A549 (cell line): ENCODE results near the gene DTX1. TPM values are rescaled to one million over a fixed set of nuclear protein-coding genes. Genes with fewer than 3 reads are reported as not detected.

Source experiments
- ATAC-seq, 2 experiments: fragments of 200-7000 bp in 1 of 2; fragments of >200 bp in 1 of 2; cut with Nextera tagmentation in 1 of 2; cut with Tn5 transposase in 1 of 2; 3 replicates each; pipeline versions ENCODE4 v1.8.0 to v1.9.1; 2018 to 2020; ENCODE audit warnings: mild to moderate bottlenecking in 1 of 2, moderate library complexity in 1 of 2
- CTCF ChIA-PET: fragments of 300-600 bp; sonication (Branson Sonifier 250); formaldehyde crosslinking; extraction: SDS; loops from one replicate; lab custom pipeline; 2021; ENCODE audit warnings: antibody characterized with exemption, inconsistent platforms; lab: Yijun Ruan, JAX
- POLR2A ChIA-PET: fragments of 350-600 bp; formaldehyde crosslinking; extraction: SDS; loops from one replicate; lab custom pipeline; 2021; ENCODE audit warnings: antibody characterized with exemption, inconsistent platforms; lab: Yijun Ruan, JAX
- DNase-seq, 2 experiments: peaks; one replicate each; pipeline versions ENCODE4 v3.0.0 to v3.0.0-alpha.2; 2011 to 2016; ENCODE audit warnings: low read depth in 1 of 2, low spot score in 1 of 2
- FAIRE-seq: peaks from 2 replicates; lab custom pipeline; 2011; peaks lifted over from hg19 to GRCh38; lab: Jason Lieb, UNC
- H3K27ac ChIP-seq, 2 experiments: fragments of >200 bp; sonication (Bioruptor Twin); formaldehyde crosslinking; 3 replicates each; pipeline ENCODE4 v1.5.1; 2016 to 2017
- H3K4me1 ChIP-seq: fragments of >200 bp; sonication (Bioruptor Twin); formaldehyde crosslinking; 3 replicates; pipeline ENCODE4 v1.6.1; 2016
- H3K4me2 ChIP-seq: fragments of >200 bp; sonication (Bioruptor Twin); formaldehyde crosslinking; 3 replicates; pipeline ENCODE4 v1.6.1; 2016
- H3K4me3 ChIP-seq: fragments of >200 bp; sonication (Bioruptor Twin); formaldehyde crosslinking; 3 replicates; pipeline ENCODE4 v1.5.1; 2016
- H3K9me3 ChIP-seq: fragments of >200 bp; sonication (Bioruptor Twin); formaldehyde crosslinking; 3 replicates; pipeline ENCODE4 v1.6.1; 2016
- ATOH8 ChIP-seq: fragments of 250-450 bp; sonication (Bioruptor Pico); IDR thresholded peaks from 2 replicates; pipeline ENCODE4 v1.5.0; 2020; ENCODE audit warnings: low read depth, mild to moderate bottlenecking, moderate library complexity
- CTCF ChIP-seq: fragments of >200 bp; sonication (Bioruptor Twin); formaldehyde crosslinking; IDR thresholded peaks from 3 replicates; pipeline ENCODE4 v1.5.1; 2016
- EHF ChIP-seq: fragments of 250-450 bp; sonication (Bioruptor Pico); IDR thresholded peaks from 2 replicates; pipeline ENCODE4 v1.5.0; 2020; ENCODE audit warnings: mild to moderate bottlenecking
- EHMT2 ChIP-seq: fragments of 200-600 bp; sonication (generic); IDR thresholded peaks from 2 replicates; pipeline ENCODE4 v1.6.1; 2016; ENCODE audit warnings: antibody characterized with exemption, low read depth, mild to moderate bottlenecking, moderate library complexity
- ESRRA ChIP-seq: fragments of 150-350 bp; IDR thresholded peaks from 2 replicates; pipeline ENCODE4 v1.6.1; 2014; ENCODE audit warnings: mild to moderate bottlenecking, low read length, borderline replicate concordance
- FOSB ChIP-seq: fragments of 250-450 bp; sonication (Bioruptor Pico); IDR thresholded peaks from 2 replicates; pipeline ENCODE4 v1.5.0; 2020; ENCODE audit warnings: mild to moderate bottlenecking, moderate library complexity
- FOSL2 ChIP-seq, 2 experiments: fragments of 450-650 bp in 1 of 2; fragments of >200 bp in 1 of 2; sonication (Bioruptor Twin) in 1 of 2; formaldehyde crosslinking; IDR thresholded peaks; 2 replicates each; pipeline versions ENCODE4 v1.5.0 to v1.6.1; 2016 to 2020; ENCODE audit warnings: mild to moderate bottlenecking in 1 of 2, moderate library complexity in 1 of 2
- FOXS1 ChIP-seq: fragments of 250-450 bp; sonication (Bioruptor Pico); IDR thresholded peaks from 2 replicates; pipeline ENCODE4 v1.5.0; 2020; ENCODE audit warnings: mild to moderate bottlenecking, moderate library complexity
- HES2 ChIP-seq: fragments of >200 bp; sonication (Bioruptor Twin); formaldehyde crosslinking; IDR thresholded peaks from 2 replicates; pipeline ENCODE4 v1.6.1; 2016
- HEYL ChIP-seq: fragments of 250-450 bp; sonication (Bioruptor Pico); IDR thresholded peaks from 2 replicates; pipeline ENCODE4 v1.8.0; 2021; ENCODE audit warnings: mild to moderate bottlenecking, moderate library complexity
- HMGXB4 ChIP-seq: fragments of 250-450 bp; sonication (Bioruptor Pico); IDR thresholded peaks from 2 replicates; pipeline ENCODE4 v1.5.0; 2021; ENCODE audit warnings: mild to moderate bottlenecking, moderate library complexity, borderline replicate concordance
- KDM1A ChIP-seq: fragments of 200-600 bp; sonication (generic); IDR thresholded peaks from 2 replicates; pipeline ENCODE4 v1.6.1; 2016; ENCODE audit warnings: low read depth, mild to moderate bottlenecking
- MYC ChIP-seq: IDR thresholded peaks from 2 replicates; pipeline ENCODE4 v1.6.1; 2012; ENCODE audit warnings: mild to moderate bottlenecking, inconsistent platforms, low read length, improper control_type of control experiment, borderline replicate concordance
- NFE2L2 ChIP-seq: fragments of 150-350 bp; conservative IDR thresholded peaks from 2 replicates; pipeline ENCODE4 v1.6.1; 2014; ENCODE audit warnings: low read length
- PHF8 ChIP-seq: fragments of 200-600 bp; sonication (generic); IDR thresholded peaks from 2 replicates; pipeline ENCODE4 v1.6.1; 2016; ENCODE audit warnings: low read depth, mild to moderate bottlenecking, antibody characterized with exemption, moderate library complexity, borderline replicate concordance
- POLR2A ChIP-seq: IDR thresholded peaks from 2 replicates; pipeline ENCODE4 v1.6.1; 2012; ENCODE audit warnings: mild to moderate bottlenecking, low read length
- RAD21 ChIP-seq, 2 experiments: fragments of >200 bp in 1 of 2; sonication (Bioruptor Twin) in 1 of 2; formaldehyde crosslinking in 1 of 2; IDR thresholded peaks in 1 of 2; conservative IDR thresholded peaks in 1 of 2; 2 replicates in 1 of 2; 3 replicates in 1 of 2; pipeline ENCODE4 v1.6.1; 2012 to 2018; ENCODE audit warnings: inconsistent platforms in 1 of 2
- RCOR1 ChIP-seq: fragments of 150-350 bp; IDR thresholded peaks from 2 replicates; pipeline ENCODE4 v1.6.1; 2014; ENCODE audit warnings: antibody characterized with exemption, low read length, low read depth
- REST ChIP-seq: fragments of 200-600 bp; sonication (generic); IDR thresholded peaks from 2 replicates; pipeline ENCODE4 v1.6.1; 2016; ENCODE audit warnings: antibody characterized with exemption, mild to moderate bottlenecking, moderate library complexity
- RFX5 ChIP-seq: fragments of 450-650 bp; IDR thresholded peaks from 2 replicates; pipeline ENCODE4 v1.7.1; 2014; ENCODE audit warnings: antibody characterized with exemption, mild to moderate bottlenecking, moderate library complexity
- TP53 ChIP-seq: fragments of 250-450 bp; sonication (Bioruptor Pico); IDR thresholded peaks from 2 replicates; pipeline ENCODE4 v1.5.0; 2021; ENCODE audit warnings: mild to moderate bottlenecking, moderate library complexity
- ZFP36 ChIP-seq: fragments of 450-650 bp; IDR thresholded peaks from 2 replicates; pipeline ENCODE4 v1.6.1; 2014; ENCODE audit warnings: borderline replicate concordance; ENCODE audit not compliant: partially characterized antibody
- WGBS: methylation state at CpG from one replicate; pipeline ENCODE4 v1.1.6; 2017; ENCODE audit errors: missing lambda C conversion rate; 5-methylcytosine and 5-hydroxymethylcytosine counted together
- polyA plus RNA-seq, 4 experiments: library from polyadenylated mRNA; depleted of rRNA in 3 of 4; stranded (reverse); fragments of >200 nt; fragmentation: RNase III in 1 of 4; extraction: RNeasy Plus Mini Kit Qiagen cat#74134 plus additional on column Dnase treatment in 1 of 4; gene quantifications; 2 replicates in 3 of 4; 3 replicates in 1 of 4; pipeline ENCODE4 v1.2.3, GENCODE V29; 2011 to 2017

Gene DTX1
- polyA plus RNA-seq, 2 of the 4 experiments (the other 2 are of a cell fraction) = 0.28 to 0.37 TPM

- Histone ChIP-seq H3K4me1 (no peaks in the 10 kb centered on the region), H3K9me3 (no peaks in the 10 kb centered on the region), H3K27ac (no peak overlapping the region)
- DNase-seq = no peak
- WGBS = 51% methylated on average over 3 of the region's 3 CpGs
- POLR2A ChIA-PET = no interaction called here
- no peak for TF ChIP-seq KDM1A
- no peak for TF ChIP-seq ATOH8 (CRISPR knock-in tag)
- no peak for TF ChIP-seq MYC
- no peak for TF ChIP-seq FOSB (CRISPR knock-in tag)
- TF ChIP-seq EHF (CRISPR knock-in tag) = no peak
- no peak for TF ChIP-seq POLR2A
- no peak for TF ChIP-seq RAD21 (conservative IDR thresholded peaks at IDR 0.05 in 1 of 2, IDR thresholded peaks at IDR 0.05 in 1 of 2)
- TF ChIP-seq TP53 (CRISPR knock-in tag) = no peak
- TF ChIP-seq FOSL2 (IDR thresholded peaks at IDR 0.05) = no peak
- no peak for TF ChIP-seq FOSL2 (CRISPR knock-in tag; IDR thresholded peaks at IDR 0.05)
- TF ChIP-seq CTCF = no peak
- no peak for TF ChIP-seq ZFP36
- TF ChIP-seq HES2 = no peak
- TF ChIP-seq ESRRA = no peak
- TF ChIP-seq NFE2L2 = no peak
- TF ChIP-seq, all 56 proteins: peak for 0
- no peak overlapping the region for H3K4me3 ChIP-seq
- H3K4me2 ChIP-seq = no peak overlapping the region
- CTCF ChIA-PET = interaction anchor here (1.1 to 1.9 kb wide), 4 partner anchors 12 to 471 kb away, joined by 3 to 5 read pairs (median 4); no protein-coding TSS in a partner anchor
- ATAC-seq = no peak
- FAIRE-seq = no peak
These were observed 33.8 kb upstream of the DTX1 start for GRCh38 chr12:113022563-113023297.

GRCh38 chr12:113027726-113028125, 28.8 kb upstream of the DTX1 start:
- H3K4me1 ChIP-seq = no peaks in the 10 kb centered on the region
- H3K27ac ChIP-seq = no peak overlapping the region
- 37% methylated on average over 4 of the region's 4 CpGs for WGBS
- ChIA-PET POLR2A (no interaction called here), CTCF (no interaction called here)
- no peak overlapping the region for H3K4me3 ChIP-seq
- no peak for TF ChIP-seq POLR2A
- no peak for TF ChIP-seq HEYL (CRISPR knock-in tag)
- no peak for TF ChIP-seq ESRRA
- TF ChIP-seq HMGXB4 (CRISPR knock-in tag) = no peak
- TF ChIP-seq RFX5 = no peak
- no peak for TF ChIP-seq PHF8
- TF ChIP-seq FOXS1 (CRISPR knock-in tag) = no peak
- TF ChIP-seq REST = no peak
- no peak for TF ChIP-seq EHMT2
- no peak for TF ChIP-seq RCOR1
- H3K9me3 ChIP-seq = no peaks in the 10 kb centered on the region
- ATAC-seq = no peak
- FAIRE-seq = no peak
- H3K4me2 ChIP-seq = no peak overlapping the region
- no peak for DNase-seq
